ENCODE results near the gene RPS19BP1.

RPS19BP1 gene

DNA sequence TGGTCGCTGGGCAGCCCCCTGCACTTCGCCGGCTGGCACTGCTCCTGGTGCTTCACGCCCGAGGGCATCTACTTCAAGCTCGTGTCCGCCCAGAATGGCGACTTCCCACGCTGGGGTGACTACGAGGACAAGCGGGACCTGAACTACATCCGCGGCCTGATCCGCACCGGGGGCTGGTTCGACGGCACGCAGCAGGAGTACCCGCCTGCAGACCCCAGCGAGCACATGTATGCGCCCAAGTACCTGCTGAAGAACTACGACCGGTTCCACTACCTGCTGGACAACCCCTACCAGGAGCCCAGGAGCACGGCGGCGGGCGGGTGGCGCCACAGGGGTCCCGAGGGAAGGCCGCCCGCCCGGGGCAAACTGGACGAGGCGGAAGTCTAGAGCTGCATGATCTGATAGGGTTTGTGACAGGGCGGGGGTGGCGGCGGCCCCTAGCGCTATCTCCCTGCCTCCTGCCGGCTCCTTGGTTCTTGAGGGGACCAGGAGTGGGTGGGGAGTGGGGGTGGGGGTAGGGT, 43.9 kb downstream of the RPS19BP1 start:
- no peak for DNase-seq

DNA sequence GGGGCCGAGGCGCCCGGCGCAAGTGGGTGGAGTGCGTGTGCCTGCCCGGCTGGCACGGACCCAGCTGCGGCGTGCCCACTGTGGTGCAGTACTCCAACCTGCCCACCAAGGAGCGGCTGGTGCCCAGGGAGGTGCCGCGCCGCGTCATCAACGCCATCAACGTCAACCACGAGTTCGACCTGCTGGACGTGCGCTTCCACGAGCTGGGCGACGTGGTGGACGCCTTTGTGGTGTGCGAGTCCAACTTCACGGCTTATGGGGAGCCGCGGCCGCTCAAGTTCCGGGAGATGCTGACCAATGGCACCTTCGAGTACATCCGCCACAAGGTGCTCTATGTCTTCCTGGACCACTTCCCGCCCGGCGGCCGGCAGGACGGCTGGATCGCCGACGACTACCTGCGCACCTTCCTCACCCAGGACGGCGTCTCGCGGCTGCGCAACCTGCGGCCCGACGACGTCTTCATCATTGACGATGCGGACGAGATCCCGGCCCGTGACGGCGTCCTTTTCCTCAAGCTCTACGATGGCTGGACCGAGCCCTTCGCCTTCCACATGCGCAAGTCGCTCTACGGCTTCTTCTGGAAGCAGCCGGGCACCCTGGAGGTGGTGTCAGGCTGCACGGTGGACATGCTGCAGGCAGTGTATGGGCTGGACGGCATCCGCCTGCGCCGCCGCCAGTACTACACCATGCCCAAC, 44.6 kb downstream of the RPS19BP1 start:
- no peak for DNase-seq

DNA sequence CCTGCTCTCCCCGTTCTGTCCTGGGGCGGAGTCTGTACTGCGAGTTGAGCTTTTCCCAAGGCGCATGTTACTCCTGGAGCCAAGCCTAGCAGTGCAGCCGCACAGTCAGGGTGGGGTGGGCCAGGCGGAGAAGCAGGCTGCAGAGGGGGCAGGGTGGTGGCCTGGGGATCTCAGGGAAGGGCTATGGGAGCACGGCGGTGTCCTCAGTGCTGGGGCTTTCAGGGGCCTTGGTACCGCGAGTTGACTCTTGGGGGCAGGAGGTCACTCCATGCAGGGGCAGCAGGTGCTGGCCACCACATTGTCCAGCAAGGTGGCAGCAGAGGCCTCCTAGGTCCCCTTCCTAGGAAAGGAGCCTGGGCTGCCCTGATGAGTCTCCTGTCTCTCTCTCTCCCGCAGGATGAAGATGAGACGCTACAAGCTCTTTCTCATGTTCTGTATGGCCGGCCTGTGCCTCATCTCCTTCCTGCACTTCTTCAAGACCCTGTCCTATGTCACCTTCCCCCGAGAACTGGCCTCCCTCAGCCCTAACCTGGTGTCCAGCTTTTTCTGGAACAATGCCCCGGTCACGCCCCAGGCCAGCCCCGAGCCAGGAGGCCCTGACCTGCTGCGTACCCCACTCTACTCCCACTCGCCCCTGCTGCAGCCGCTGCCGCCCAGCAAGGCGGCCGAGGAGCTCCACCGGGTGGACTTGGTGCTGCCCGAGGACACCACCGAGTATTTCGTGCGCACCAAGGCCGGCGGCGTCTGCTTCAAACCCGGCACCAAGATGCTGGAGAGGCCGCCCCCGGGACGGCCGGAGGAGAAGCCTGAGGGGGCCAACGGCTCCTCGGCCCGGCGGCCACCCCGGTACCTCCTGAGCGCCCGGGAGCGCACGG, 45.4 kb downstream of the RPS19BP1 start:
- no peak for DNase-seq

DNA sequence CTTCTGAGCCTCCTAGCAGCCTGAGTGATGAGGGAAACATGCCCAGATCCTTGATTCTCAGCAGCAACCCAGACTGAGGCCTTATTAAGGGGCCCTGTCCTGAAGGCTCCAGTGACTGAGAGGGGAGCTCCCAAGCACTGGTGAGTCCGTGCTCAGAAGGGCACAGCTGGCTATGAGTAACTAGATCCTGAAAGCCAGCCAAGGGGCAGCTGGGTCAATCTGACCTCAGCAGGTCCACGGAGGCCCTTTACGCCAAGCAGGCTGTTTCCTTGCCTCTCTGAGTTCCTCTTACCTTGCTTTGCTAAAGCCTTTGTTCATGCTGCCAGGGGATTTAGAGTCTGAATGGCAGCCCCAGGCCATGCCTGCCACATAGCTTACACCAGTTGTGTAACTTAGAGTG, 49.8 kb downstream of the RPS19BP1 start:
- DNase-seq, result no peak

DNA sequence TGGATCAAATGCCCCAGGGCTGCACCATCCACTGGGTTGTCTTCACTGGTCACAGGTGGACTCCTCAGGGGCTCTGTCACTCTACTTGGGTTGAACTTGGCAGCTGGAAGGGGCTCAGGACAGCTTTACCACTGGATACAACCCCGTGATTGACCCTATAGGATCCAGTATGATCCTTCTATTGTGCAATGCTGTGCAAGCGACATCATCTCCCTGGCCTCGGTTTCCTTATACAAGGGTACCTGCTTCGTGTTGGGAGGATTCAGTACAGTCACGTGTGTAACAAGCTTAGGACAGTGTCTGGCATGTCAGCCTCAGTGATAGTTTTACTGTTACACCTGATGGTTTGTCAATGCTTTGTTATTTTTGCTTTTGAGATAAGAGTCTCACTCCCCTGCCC, 51.0 kb downstream of the RPS19BP1 start:
- DNase-seq, result no peak

DNA sequence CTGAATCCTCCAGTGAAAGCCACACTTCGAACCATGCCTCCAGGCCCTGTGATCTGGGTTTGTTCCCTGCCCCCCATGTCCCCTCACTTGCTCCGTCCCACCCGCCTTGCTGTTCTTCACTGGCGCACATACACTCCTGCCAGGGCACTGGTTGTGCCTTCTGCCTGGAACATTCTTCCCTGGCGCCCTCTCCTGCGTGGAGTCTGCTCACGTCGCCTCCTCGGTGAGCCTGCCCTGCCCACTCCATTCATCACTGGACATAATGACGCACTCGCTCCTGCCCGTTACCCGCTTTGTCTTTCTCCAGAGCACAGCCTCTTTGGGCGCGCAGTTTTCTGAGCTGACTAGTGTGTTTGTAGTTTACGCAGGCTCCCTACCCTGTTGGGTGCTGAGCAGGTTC, 51.5 kb downstream of the RPS19BP1 start:
- no peak for DNase-seq

DNA sequence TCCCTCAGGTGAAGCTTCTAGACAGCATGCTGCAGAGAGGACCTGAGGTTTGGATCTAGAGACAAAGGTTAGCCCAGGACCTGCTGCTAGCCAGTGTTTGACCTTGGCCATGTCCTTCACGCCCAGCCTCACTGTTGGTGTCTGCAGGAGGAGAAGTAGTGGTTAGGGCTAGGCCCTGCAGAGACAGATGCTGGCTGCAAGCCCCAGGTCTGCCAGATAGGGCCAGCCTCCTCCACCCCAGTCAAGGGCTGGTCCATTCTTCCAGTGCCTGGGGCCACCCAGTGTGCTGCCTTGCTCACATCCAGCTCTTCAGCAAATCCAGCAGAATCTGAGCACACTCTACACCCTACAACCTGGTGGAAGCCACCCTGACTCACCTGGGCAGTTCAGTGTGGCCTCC, 52.0 kb downstream of the RPS19BP1 start:
- DNase-seq, result no peak

DNA sequence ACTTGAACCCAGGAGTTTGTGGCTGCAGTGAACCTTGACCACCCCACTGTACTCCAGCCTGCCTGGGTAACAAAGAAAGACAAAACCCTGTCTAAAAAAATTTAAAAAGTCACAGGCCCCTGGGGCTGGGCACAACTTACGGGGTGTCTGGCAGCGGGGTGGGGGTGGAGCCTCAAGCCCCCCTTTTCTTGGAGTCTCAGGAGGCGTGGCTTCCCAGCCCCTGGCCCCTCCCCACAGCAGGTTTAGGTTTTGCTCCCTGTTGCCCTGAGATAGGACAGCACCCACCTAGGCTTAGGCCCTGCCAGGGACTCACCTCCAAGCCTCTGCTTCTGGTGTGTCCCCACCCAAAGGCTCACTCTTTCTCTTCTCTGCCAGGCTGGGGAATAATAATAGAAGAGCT, 53.3 kb downstream of the RPS19BP1 start:
- no peak for DNase-seq
